ENCODE results near the gene SHANK1.

SHANK1 gene

DNA sequence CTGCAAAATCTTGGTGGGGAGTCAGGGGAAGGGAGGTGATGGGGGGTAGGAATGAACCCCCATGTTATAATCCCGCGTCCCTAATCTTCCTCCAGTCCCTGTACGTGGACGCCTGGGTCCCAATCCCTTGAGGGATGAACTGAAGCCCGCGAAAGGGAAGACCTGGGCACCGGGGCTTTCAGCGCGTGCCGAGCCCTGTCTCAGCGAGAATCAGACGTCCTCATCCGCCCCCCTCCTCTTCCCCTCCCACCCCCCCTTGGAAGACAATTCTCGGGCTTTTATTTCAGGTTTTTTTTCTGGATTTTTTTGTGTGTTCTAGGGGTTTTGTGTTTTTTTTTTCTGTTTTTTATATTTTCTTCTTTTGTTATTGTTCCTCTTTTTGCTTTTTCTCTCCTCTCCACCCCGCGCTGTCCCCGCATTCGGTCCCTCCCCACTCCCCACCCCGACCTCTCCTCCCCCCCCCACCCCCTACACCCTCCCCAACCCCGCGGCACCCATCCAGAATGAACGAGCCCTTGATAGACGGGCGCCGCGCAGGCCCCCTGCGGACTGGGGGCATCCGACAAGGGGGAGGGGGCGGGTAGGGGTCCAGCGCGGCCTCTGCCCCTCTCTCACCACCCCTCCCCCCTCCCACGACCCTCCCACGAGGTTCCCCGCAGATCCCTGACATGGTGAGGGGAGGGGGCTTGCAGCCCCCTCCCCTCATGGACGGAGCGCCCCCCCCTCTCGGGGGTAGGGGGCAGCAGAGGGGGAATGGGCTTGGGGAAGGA, 60.1 kb downstream of the SHANK1 start:
- DNase-seq (ENCODE audit: low read depth in 2 of 2), result no peak

- DNase-seq (ENCODE audit: low read depth in 2 of 2), result peak; percentile 26 to 54
Observed at GRCh38 chr19:50658441-50659317, 60.9 kb downstream of the SHANK1 start.

- DNase-seq (ENCODE audit: low read depth in 2 of 2), result peak; percentile 71 to 80
Observed at GRCh38 chr19:50657712-50658440, 61.7 kb downstream of the SHANK1 start.

DNA sequence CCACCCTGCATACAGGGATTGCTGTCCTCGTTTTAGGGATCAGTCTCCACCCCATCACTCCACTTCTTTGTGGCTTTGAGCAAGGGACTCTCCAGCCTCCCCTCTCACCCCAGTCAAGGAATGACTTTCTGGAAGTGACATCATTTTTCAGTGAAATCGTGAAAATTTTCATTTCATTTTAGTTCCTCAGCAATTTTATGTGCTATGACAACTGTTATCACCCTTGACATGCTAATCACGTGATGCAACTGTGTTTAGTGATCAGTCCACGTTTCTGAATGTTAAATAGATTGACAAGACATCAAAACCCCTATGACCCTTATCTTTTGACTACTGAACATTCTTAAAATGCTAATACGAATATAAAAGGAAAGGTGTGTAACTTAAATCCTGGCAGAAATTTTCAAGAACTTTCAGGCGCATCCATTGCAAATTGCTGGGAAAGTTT, 62.4 kb downstream of the SHANK1 start:
- DNase-seq (ENCODE audit: low read depth in 2 of 2), result no peak

DNA sequence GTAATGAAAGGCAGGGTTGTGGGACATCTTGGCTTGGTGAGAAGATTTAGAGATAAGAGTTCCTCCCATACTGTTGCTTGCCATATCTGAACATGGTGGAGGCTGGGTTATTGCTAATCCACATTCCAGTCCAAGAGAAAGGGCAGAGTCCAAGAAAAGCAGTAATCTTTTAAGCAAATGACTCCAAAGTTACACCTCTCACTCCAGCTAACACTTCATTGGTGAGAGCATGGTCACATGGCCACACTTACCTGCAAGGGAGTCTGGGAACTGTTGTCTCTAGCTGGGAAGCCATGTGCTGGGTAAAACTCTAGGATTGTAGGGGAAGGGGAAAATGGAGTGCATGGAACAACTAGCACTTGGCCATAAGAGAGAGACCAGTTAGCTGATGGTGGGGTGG, 64.7 kb downstream of the SHANK1 start:
- no peak for DNase-seq (ENCODE audit: low read depth in 2 of 2)

- DNase-seq (ENCODE audit: low read depth in 2 of 2), result no peak
Observed at GRCh38 chr19:50652722-50653121, 66.9 kb downstream of the SHANK1 start.

DNA sequence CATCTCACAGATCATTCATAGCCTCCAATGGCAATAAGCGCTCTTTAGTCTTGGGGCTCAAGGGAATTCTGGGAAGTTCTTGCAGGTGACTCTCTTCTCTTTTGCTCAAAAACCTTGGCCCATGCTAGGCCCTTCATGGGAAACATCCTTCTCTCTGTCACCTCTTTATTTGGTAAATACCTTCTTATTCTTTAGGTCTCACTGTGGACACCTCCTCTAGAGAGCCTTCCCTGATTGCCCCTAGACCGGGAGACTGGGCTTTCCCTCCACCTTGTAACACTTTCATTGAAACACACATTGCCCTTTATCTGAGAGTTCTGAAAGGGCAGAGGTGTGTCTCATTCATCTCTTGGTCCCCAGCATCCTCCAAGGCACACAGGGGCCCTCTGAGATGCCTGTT, 68.4 kb downstream of the SHANK1 start:
- no peak for DNase-seq (ENCODE audit: low read depth in 2 of 2)

GRCh38 chr19:50649433-50650391, 69.9 kb downstream of the SHANK1 start, which contains the start of gene C19orf81:
C19orf81 (plus strand) TSS chr19:50649445; CDS start chr19:50649445, 0 bp downstream.
- DNase-seq (ENCODE audit: low read depth in 2 of 2), result no peak

- DNase-seq (ENCODE audit: low read depth in 2 of 2), result no peak
Observed at GRCh38 chr19:50648659-50649058, 70.9 kb downstream of the SHANK1 start.

DNA sequence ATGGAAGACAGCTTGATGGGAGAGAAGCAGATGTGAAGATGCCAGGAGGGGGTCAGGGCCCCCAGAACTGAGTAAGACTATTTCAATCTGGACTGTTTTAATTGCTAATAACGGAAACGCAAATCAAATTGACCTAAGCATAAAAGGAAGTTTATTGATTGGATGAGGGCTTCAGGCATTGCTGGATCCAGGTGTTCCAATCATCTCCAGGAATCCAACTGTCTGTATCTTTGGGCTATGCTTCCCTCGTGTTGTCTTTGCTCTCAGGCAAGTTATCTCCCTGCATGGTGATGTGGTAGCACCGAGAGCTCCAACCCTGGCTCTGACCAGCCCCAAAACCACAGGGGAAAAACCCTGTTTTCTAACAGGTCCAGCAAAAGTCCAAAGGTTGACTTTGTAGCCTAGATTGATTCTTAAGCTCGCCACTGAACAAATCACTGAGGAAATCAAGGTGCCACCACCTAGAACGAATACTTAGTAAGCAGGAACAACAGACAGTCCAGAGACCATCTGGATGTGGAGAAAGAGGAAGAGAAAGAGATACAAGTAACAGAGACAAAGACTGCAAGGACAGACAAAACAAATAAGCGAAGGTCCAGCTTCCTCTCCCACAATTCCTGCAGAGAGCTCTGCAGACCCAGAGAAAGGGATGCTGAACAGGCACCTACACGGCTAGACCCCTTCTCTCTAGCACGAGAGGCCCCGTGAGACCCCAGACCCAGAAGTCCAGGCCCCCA, 71.6 kb downstream of the SHANK1 start:
- no peak for DNase-seq (ENCODE audit: low read depth in 2 of 2)

GRCh38 chr19:50646074-50646807, 73.4 kb downstream of the SHANK1 start:
- no peak for DNase-seq (ENCODE audit: low read depth in 2 of 2)

DNA sequence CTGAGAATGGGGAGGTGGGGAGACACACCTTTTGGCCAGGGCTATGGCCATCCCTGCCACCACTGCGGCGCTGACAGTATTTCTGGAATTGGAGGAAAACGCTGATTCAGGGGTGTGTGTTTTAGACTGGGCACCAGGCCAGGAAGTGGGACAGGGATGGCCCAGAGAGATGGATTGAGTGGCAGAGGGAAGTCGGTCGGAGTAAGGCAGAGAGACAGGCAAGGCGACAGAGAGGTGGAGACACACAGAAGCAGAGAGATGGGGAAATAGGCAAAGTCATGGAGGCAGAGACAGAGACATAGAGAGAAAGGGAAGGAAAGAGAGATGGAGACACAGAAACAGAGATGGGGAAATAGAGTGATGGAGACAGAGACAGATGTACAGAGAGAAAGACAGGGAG, 74.5 kb downstream of the SHANK1 start:
- no peak for DNase-seq (ENCODE audit: low read depth in 2 of 2)

DNA sequence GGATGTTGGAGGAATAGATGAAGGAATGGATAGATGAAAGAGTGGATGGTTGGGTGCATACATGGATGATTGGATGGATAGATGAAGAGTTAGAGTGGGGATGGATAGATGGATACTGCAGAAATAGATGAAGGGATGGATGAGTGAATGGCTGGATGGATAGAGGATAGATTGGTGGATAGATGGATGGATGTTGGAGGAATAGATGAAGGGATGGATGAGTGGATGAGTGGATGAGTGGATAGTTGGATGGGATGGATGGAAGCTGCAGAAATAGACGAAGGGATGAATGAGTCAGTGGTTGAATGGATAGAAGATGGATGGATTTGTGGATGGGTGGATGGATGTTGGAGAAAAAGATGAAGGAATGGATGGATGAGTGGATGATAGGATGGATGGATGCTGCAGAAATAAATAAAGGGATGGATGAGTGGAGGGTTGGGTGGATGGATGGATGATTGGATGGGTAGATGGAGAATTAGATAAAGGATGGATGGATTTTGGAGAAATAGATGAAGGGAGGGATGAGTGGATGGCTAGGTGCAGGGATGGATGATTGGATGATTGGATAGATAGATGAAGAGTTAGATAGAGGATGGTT, 75.2 kb downstream of the SHANK1 start:
- no peak for DNase-seq (ENCODE audit: low read depth in 2 of 2)

- DNase-seq (ENCODE audit: low read depth in 2 of 2), result no peak
Observed at GRCh38 chr19:50640368-50640767, 79.2 kb downstream of the SHANK1 start.

GRCh38 chr19:50639121-50640112, 80.2 kb downstream of the SHANK1 start, which contains the start of gene SYT3:
SYT3 (minus strand) TSS chr19:50639881; CDS start chr19:50637411, 2,470 bp downstream.
- peak in 1 of 2 donors; percentile 13 for DNase-seq (ENCODE audit: low read depth in 2 of 2)

DNA sequence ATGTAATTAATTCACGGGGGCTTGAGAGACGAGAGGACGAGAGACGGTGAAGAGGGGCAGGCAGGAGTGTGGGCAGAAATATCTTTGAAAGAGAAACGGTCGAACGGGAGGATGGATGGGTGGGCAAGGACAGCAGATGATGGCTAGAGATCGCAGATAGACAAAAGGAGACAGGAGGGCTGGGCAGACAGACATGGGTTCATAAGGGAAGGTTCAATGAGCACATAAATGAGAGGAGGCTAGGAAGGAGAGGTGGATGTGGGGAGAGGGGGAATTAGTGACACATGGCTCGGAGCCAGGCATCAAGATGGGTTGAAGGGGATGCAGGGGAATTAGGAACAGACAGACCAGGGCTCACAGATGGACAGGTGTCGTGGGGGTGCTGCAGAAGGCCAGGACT, 81.0 kb downstream of the SHANK1 start:
- no peak for DNase-seq (ENCODE audit: low read depth in 2 of 2)

- no peak for DNase-seq (ENCODE audit: low read depth in 2 of 2)
Observed at GRCh38 chr19:50636317-50637085, 83.1 kb downstream of the SHANK1 start.
